Cardiac fibroblast (primary cell): ENCODE results near the gene JSRP1.

Experiments
- DNase-seq, 2 donors: peaks; one replicate each; pipeline versions ENCODE4 v3.0.0 to v3.0.0-alpha.2; 2010; ENCODE audit warnings: low read depth in 2 of 2
- H3K4me3 ChIP-seq, 2 donors: replicated peaks in 1 of 2; 1 replicate in 1 of 2; 2 replicates in 1 of 2; pipeline ENCODE4 v1.5.1; 2011; ENCODE audit warnings: low read depth in 2 of 2, low read length in 2 of 2, mild to moderate bottlenecking in 2 of 2, moderate library complexity in 1 of 2
- TF ChIP-seq, protein P1 (sequence below): IDR thresholded peaks from one replicate; pipeline ENCODE4 v1.5.1; 2011; ENCODE audit warnings: low read depth, mild to moderate bottlenecking, low read length, inconsistent platforms

Gene JSRP1

DNA sequence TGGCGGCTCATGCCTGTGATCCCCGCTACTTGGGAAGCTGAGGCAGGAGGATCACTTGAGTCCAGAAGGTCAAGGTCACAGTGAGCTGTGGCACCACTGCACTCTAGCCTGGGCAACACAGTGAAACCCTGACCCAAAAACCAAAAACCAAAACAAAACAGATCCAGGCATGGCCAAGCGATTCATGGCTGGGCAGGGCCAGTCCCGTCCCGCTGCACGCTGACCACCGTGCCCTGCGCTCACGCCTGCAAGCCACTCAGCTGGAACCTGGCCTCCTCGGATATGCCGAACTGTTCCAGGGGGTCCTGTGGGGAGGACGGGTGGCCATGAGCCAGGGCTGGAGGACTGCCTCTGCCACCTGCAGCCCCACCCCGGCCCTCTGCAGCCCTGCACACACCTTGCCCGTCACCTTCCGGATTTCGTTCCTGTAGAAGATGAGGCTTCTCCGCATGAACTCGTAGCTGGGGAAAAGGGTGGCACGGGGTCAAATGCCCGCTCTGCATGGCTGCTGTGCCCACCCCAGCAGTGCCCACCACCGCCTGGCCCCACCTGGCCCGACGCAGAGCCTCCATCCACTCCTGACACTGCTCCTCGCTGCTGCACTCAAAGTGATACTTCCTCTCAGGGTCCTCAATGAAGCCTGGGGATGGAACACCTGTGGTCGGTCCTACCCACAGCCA is 22.5 kb downstream of the JSRP1 start:
- DNase-seq: no peak
- TF ChIP-seq, protein P1, sequence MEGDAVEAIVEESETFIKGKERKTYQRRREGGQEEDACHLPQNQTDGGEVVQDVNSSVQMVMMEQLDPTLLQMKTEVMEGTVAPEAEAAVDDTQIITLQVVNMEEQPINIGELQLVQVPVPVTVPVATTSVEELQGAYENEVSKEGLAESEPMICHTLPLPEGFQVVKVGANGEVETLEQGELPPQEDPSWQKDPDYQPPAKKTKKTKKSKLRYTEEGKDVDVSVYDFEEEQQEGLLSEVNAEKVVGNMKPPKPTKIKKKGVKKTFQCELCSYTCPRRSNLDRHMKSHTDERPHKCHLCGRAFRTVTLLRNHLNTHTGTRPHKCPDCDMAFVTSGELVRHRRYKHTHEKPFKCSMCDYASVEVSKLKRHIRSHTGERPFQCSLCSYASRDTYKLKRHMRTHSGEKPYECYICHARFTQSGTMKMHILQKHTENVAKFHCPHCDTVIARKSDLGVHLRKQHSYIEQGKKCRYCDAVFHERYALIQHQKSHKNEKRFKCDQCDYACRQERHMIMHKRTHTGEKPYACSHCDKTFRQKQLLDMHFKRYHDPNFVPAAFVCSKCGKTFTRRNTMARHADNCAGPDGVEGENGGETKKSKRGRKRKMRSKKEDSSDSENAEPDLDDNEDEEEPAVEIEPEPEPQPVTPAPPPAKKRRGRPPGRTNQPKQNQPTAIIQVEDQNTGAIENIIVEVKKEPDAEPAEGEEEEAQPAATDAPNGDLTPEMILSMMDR: no peak
- no peak overlapping the region for H3K4me3 ChIP-seq

DNA sequence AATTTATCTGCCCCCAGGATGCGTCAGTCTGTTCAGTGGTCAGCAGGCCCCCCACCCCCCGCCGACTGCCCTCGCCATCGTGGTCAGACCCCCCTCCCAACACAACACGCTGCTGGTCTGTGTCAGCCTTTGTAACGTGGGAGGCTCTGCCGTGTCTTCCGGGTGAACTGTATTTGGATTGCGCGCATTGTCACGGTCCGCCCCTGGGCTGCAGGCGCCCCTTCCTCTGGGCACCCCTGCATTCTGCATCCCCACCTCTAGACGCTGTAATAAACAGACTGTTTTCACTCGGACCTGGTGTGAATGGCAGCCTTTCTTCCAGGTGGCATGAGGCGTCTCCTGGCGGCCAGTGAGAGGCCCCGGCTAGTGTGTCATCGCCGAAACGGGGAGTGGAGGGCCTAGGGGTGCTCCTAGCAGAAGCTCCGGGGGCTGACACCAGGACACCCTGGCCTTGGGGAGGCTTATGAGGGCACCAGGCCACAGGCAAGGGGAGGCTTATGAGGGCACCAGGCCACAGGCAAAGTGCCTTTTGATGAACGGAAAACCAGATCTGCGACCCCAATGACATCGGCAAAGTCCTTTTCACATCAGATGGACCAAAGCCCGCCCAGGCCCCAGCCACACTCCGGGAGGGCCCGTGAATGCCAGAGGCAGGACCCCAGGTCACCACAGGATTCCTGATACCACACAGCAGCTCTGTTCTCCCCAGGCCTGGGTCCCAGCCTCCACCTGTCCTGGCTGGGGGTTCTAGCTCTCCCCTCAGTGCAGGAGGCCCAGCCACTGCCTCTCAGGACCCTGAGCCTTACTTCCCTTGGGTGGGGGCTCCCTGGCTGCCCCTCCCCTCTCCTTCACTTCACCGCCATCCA is 23.7 kb downstream of the JSRP1 start:
- no peak overlapping the region for H3K4me3 ChIP-seq
- no peak for DNase-seq
- TF ChIP-seq, protein P1: no peak

DNA sequence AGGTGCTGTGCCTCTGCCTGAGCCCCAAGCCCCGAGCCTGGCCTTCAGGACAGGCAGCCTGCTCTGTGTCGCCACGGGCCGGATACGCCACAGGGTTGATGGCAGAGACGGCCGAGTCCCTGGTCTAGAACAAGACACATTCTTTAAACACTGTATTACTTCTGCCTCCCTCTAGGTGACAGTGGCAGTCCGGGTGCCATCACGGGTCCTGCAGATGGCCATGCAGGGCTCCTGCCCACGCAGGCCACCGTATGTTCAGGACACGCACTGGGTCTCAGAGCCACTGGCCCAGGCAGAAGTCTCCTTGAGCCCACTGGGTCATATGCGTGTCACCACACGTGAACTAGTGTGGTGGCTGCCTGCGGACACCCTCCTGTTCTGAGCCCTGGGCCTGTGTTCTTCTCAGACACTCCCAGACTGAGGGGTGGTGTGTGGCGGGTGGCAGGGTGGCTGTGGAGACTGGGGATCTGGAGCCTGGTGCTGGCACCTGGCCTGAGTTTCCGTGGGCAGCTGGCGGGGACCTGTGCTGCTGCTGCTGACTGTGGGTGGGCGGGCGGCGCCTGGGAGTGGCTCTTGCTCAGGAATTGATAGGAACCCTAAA is 24.5 kb downstream of the JSRP1 start:
- TF ChIP-seq, protein P1: no peak
- no peak for DNase-seq
- no peak overlapping the region for H3K4me3 ChIP-seq

DNA sequence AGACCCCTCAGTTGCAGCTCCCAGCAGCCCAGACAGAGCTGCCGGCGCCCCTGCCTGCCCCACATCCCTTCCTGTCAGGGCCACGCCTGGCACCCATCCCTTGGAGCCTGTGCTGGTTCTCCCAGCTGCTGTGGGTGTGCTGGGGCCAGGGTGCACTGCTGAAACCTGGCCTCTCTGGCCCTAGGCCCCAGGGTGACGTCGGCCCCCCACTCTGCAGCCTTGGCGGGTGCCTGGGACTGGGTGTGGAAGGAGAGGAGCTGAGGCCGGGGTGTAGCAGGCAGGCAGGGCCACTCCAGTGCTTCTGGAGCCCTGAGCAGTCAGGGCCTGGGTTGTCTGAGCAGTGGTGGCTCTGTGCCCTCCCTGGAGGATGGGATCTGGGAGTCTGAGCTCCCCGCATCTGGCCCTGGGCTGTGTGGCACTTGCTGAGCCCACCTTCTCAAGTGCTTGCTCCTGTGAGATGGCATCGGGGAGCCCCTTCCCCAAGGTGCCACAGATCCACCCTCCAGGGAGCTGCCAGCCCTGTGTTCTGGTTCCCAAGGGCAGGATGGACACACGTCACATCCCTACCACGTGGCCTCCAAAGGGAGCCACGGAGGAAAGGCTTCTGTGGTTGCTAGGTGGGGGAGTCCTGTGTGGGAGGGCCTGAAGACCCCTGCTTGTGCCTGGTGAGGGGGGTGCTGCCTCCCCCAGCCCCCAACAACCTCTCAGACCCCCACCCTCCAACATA is 25.2 kb downstream of the JSRP1 start:
- TF ChIP-seq, protein P1: no peak
- H3K4me3 ChIP-seq: no peak overlapping the region
- no peak for DNase-seq

DNA sequence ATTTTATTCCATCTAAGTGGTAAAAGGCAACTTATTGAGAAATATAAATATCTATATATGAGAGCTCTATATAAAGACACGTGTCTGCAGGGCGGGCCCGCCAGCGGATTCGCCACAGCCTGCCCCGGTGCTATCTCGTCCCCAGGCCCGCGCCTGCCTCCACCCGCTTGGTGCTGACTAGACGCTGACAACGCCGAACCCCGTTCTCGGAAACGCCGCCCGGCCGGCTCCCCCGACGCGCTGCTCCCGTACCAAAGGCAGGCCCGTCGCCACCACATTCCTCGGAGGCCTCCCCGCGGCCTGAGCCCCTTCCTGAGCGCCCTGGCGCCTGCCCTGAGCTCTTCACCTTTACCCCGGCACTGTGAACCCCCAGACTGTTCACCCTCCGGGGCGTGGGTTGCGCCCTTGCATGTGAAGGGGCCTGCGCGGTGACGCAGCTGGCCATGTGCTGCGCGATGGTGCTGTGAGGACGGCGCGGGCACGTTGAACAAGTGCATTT is 26.1 kb downstream of the JSRP1 start:
- TF ChIP-seq, protein P1: no peak
- no peak for DNase-seq
- H3K4me3 ChIP-seq: no peak overlapping the region
